NCI-H446 treated with DMSO at 0.1 percent for 48 hours (cell line): Measurements from ENCODE around the gene HGF.
A peak's percentile ranks its signal among the peaks of the same experiment; 100 is the strongest.
"Not testable (repeated sequence)": the region's sequence is repeated elsewhere in the genome, so short reads cannot be mapped to it uniquely, and the experiment has no call there.

Experiments used
- DNase-seq: peaks from one replicate; lab custom pipeline; 2025; lab: John Stamatoyannopoulos, UW

The HGF gene

GRCh38 chr7:81776161-81776560, 6.3 kb upstream of the HGF start:
- DNase-seq: no peak

GRCh38 chr7:81775560-81775959, 5.7 kb upstream of the HGF start:
- no peak for DNase-seq

- DNase-seq: no peak
Measured at GRCh38 chr7:81774551-81774950, 4.7 kb upstream of the HGF start.

GRCh38 chr7:81770728-81771223, 929 bp upstream of the HGF start:
- DNase-seq: no peak

- DNase-seq: no peak
Measured at GRCh38 chr7:81768951-81769778, 682 bp downstream of the HGF start.

- peak; percentile 84 for DNase-seq
Measured at GRCh38 chr7:81767926-81768325, 1.9 kb downstream of the HGF start.

GRCh38 chr7:81761821-81762220, 8.0 kb downstream of the HGF start:
- no peak for DNase-seq

- no peak for DNase-seq
Measured at GRCh38 chr7:81761031-81761430, 8.8 kb downstream of the HGF start.

- no peak for DNase-seq
Measured at GRCh38 chr7:81754918-81755696, 14.7 kb downstream of the HGF start.

GRCh38 chr7:81753392-81753791, 16.5 kb downstream of the HGF start:
- DNase-seq: no peak

GRCh38 chr7:81752318-81752714, 17.5 kb downstream of the HGF start:
- DNase-seq: no peak

- DNase-seq: no peak
Measured at GRCh38 chr7:81751619-81752317, 18.1 kb downstream of the HGF start.

GRCh38 chr7:81745637-81746036, 24.2 kb downstream of the HGF start:
- DNase-seq: no peak

- DNase-seq: no peak
Measured at GRCh38 chr7:81744389-81744788, 25.5 kb downstream of the HGF start.

GRCh38 chr7:81743665-81744064, 26.2 kb downstream of the HGF start:
- DNase-seq: no peak

- no peak for DNase-seq
Measured at GRCh38 chr7:81743201-81743600, 26.6 kb downstream of the HGF start.

- DNase-seq: no peak
Measured at GRCh38 chr7:81740403-81740802, 29.4 kb downstream of the HGF start.

- no peak for DNase-seq
Measured at GRCh38 chr7:81736091-81736490, 33.8 kb downstream of the HGF start.

GRCh38 chr7:81725812-81726127, 44.1 kb downstream of the HGF start:
- peak; percentile 83 for DNase-seq

GRCh38 chr7:81725003-81725811, 44.6 kb downstream of the HGF start:
- DNase-seq: no peak

- DNase-seq: not testable (repeated sequence)
Measured at GRCh38 chr7:81722250-81722649, 47.6 kb downstream of the HGF start.

- no peak for DNase-seq
Measured at GRCh38 chr7:81721437-81721836, 48.4 kb downstream of the HGF start.
